ENCODE measurements around the gene PLCB4.

The PLCB4 gene

DNA sequence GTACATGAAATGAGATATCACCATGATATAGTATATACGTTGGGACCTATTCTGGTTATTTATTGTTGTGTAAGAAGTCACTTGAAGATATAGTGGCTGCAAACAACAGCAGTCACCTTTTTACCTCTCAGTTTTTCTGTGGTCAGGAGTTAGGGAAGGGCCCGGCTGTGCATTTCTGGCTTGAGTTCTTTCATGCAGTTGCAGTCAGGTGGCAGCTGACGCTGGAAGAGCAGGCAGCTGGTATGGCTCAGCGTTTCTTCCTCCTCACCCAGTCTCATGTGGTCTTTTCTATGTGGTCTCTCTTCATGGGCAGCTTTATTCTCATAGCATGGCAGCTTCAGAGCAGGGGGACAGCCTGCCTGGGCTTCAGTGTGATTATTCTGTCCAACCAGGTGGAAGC is 154.4 kb downstream of the PLCB4 start:
- Histone ChIP-seq H3K9me3 (ENCODE audit: control insufficient read depth, low read length) (no peaks in the 10 kb centered on the region), H3K79me2 (no peaks in the 10 kb centered on the region), H3K9ac (no peak overlapping the region), H2AFZ (no peak overlapping the region), H3K27ac (no peak overlapping the region), H3K4me3 (ENCODE audit: low read depth, low read length) (no peak overlapping the region), H3K4me2 (ENCODE audit: low read length) (no peak overlapping the region), H3K27me3 (ENCODE audit: control insufficient read depth, insufficient read depth, low read length) (no peaks in the 10 kb centered on the region), H3K36me3 (ENCODE audit: control insufficient read depth, insufficient read depth, low read length) (no peaks in the 10 kb centered on the region), H3K4me1 (no peaks in the 10 kb centered on the region)
- TF ChIP-seq, protein P1, sequence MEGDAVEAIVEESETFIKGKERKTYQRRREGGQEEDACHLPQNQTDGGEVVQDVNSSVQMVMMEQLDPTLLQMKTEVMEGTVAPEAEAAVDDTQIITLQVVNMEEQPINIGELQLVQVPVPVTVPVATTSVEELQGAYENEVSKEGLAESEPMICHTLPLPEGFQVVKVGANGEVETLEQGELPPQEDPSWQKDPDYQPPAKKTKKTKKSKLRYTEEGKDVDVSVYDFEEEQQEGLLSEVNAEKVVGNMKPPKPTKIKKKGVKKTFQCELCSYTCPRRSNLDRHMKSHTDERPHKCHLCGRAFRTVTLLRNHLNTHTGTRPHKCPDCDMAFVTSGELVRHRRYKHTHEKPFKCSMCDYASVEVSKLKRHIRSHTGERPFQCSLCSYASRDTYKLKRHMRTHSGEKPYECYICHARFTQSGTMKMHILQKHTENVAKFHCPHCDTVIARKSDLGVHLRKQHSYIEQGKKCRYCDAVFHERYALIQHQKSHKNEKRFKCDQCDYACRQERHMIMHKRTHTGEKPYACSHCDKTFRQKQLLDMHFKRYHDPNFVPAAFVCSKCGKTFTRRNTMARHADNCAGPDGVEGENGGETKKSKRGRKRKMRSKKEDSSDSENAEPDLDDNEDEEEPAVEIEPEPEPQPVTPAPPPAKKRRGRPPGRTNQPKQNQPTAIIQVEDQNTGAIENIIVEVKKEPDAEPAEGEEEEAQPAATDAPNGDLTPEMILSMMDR (IDR thresholded peaks at IDR 0.05) = no peak

- H3K27me3 ChIP-seq (ENCODE audit: control insufficient read depth, insufficient read depth, low read length) = no peaks in the 10 kb centered on the region
- H3K36me3 ChIP-seq (ENCODE audit: control insufficient read depth, insufficient read depth, low read length) = no peaks in the 10 kb centered on the region
- H3K4me1 ChIP-seq = no peaks in the 10 kb centered on the region
- H3K9ac ChIP-seq = no peak overlapping the region
- H2AFZ ChIP-seq = no peak overlapping the region
- no peaks in the 10 kb centered on the region for H3K9me3 ChIP-seq (ENCODE audit: control insufficient read depth, low read length)
- TF ChIP-seq, protein P1 (IDR thresholded peaks at IDR 0.05) = no peak
- no peak overlapping the region for H3K4me2 ChIP-seq (ENCODE audit: low read length)
- H3K79me2 ChIP-seq = no peaks in the 10 kb centered on the region
- no peak overlapping the region for H3K4me3 ChIP-seq (ENCODE audit: low read depth, low read length)
- no peak overlapping the region for H3K27ac ChIP-seq
Observed at GRCh38 chr20:9225879-9226278, 157.0 kb downstream of the PLCB4 start.

GRCh38 chr20:9227896-9228615 is 159.2 kb downstream of the PLCB4 start:
- TF ChIP-seq, protein P1 (IDR thresholded peaks at IDR 0.05) = no peak
- Histone ChIP-seq H3K4me3 (ENCODE audit: low read depth, low read length) (no peak overlapping the region), H3K9me3 (ENCODE audit: control insufficient read depth, low read length) (no peaks in the 10 kb centered on the region), H3K4me2 (ENCODE audit: low read length) (no peak overlapping the region), H2AFZ (no peak overlapping the region), H3K79me2 (no peaks in the 10 kb centered on the region), H3K4me1 (no peaks in the 10 kb centered on the region), H3K9ac (no peak overlapping the region), H3K27ac (no peak overlapping the region), H3K36me3 (ENCODE audit: control insufficient read depth, insufficient read depth, low read length) (no peaks in the 10 kb centered on the region), H3K27me3 (ENCODE audit: control insufficient read depth, insufficient read depth, low read length) (no peaks in the 10 kb centered on the region)

DNA sequence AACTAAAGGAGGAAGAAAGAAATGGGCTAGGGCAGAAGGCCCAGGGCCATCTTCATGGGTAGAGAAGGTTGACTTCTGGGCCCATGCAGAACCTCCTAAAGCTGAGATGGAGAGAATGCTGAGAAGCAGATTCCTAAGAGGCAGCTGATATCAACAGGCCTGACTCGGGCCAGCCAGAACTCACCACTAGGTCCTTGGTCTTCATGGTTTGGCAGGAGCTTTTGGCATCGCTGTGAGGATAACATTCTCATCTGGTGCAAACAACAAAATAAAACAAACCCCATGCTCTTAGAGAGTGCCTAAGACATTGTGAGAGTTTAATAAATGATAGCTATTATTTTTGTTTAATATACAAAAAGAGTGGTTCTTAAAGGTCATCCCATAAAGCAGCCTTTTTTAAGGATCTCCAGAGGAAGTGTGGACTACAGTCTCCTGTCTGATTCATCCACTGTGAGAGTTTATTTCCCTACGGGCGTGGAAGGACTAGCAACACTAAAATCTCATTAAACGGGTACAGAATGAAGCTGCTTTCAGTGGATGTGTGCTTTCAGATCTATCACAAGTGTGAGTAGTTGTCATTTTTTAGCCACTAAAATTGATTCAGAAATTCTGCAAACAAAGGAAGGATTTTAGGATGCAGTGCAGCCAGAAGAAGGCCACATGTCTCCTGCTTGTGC is 160.0 kb downstream of the PLCB4 start:
- Histone ChIP-seq H3K9ac (no peak overlapping the region), H2AFZ (no peak overlapping the region), H3K9me3 (ENCODE audit: control insufficient read depth, low read length) (no peaks in the 10 kb centered on the region), H3K4me1 (no peaks in the 10 kb centered on the region), H3K79me2 (no peaks in the 10 kb centered on the region), H3K4me2 (ENCODE audit: low read length) (no peak overlapping the region), H3K27ac (no peak overlapping the region), H3K27me3 (ENCODE audit: control insufficient read depth, insufficient read depth, low read length) (no peaks in the 10 kb centered on the region), H3K4me3 (ENCODE audit: low read depth, low read length) (no peak overlapping the region), H3K36me3 (ENCODE audit: control insufficient read depth, insufficient read depth, low read length) (no peaks in the 10 kb centered on the region)
- TF ChIP-seq, protein P1 (IDR thresholded peaks at IDR 0.05) = no peak
